H1 (cell line): ENCODE results near the gene FBLN2. TPM values are rescaled to one million over a fixed set of nuclear protein-coding genes. Genes with fewer than 3 reads are reported as not detected.

ENCODE experiments used
- CTCF ChIA-PET: fragments of 300-600 bp; sonication (Branson Sonifier 250); formaldehyde crosslinking; loops from one replicate; lab custom pipeline; 2021; ENCODE audit not compliant: partially characterized antibody; lab: Charles Lee
- POLR2A ChIA-PET: fragments of 300-600 bp; sonication (Branson Sonifier 250); formaldehyde crosslinking; loops from one replicate; lab custom pipeline; 2021; ENCODE audit warnings: inconsistent platforms; ENCODE audit not compliant: partially characterized antibody; lab: Charles Lee
- DNase-seq, 2 experiments: peaks; one replicate each; pipeline versions ENCODE4 v3.0.0 to v3.0.0-alpha.2; 2010 to 2022; ENCODE audit warnings: low spot score in 2 of 2, low read depth in 1 of 2, mixed read lengths in 1 of 2
- FAIRE-seq: peaks from 2 replicates; lab custom pipeline; 2011; peaks lifted over from hg19 to GRCh38; lab: Jason Lieb, UNC
- H2AFZ ChIP-seq: 2 replicates; pipeline ENCODE4 v1.8.1; 2012; ENCODE audit warnings: low read length, inconsistent platforms
- H2AK5ac ChIP-seq: 2 replicates; pipeline ENCODE4 v1.6.1; 2013; ENCODE audit warnings: low read depth, low read length
- H2BK120ac ChIP-seq: replicated peaks from 2 replicates; pipeline ENCODE3; 2013; ENCODE audit warnings: low read depth, low read length, inconsistent platforms
- H2BK12ac ChIP-seq: 2 replicates; pipeline ENCODE4 v1.6.1; 2013; ENCODE audit warnings: low read depth, low read length
- H2BK15ac ChIP-seq: 2 replicates; pipeline ENCODE4 v1.6.1; 2013; ENCODE audit warnings: low read length
- H2BK20ac ChIP-seq: 2 replicates; pipeline ENCODE4 v1.6.1; 2013; ENCODE audit warnings: low read length
- H2BK5ac ChIP-seq: 2 replicates; pipeline ENCODE4 v1.6.1; 2013; ENCODE audit warnings: low read depth, low read length
- H3K14ac ChIP-seq: 2 replicates; pipeline ENCODE4 v1.6.1; 2013; ENCODE audit warnings: inconsistent platforms; ENCODE audit not compliant: insufficient read length
- H3K18ac ChIP-seq: 2 replicates; pipeline ENCODE4 v1.6.1; 2013; ENCODE audit warnings: low read length; ENCODE audit errors: extremely low read depth
- H3K23ac ChIP-seq: 2 replicates; pipeline ENCODE4 v1.6.1; 2013; ENCODE audit warnings: inconsistent platforms; ENCODE audit not compliant: insufficient read length
- H3K23me2 ChIP-seq: 2 replicates; pipeline ENCODE4 v1.6.1; 2013; ENCODE audit warnings: low read depth, low read length
- H3K27ac ChIP-seq: 2 replicates; pipeline ENCODE4 v1.6.1; 2011; ENCODE audit warnings: low read depth, low read length, inconsistent platforms
- H3K27me3 ChIP-seq, 4 experiments: replicated peaks in 1 of 4; 1 replicate in 1 of 4; 2 replicates in 3 of 4; pipeline versions ENCODE4 v1.6.1 to v1.8.1; 2011 to 2013; ENCODE audit warnings: low read length in 3 of 4, mild to moderate bottlenecking in 3 of 4, inconsistent platforms in 2 of 4, mixed read lengths in 2 of 4, moderate library complexity in 1 of 4; ENCODE audit not compliant: control insufficient read depth in 3 of 4, insufficient read depth in 3 of 4; ENCODE audit errors: extremely low read depth in 1 of 4
- H3K36me3 ChIP-seq, 4 experiments: 2 replicates each; pipeline versions ENCODE4 v1.6.1 to v1.8.1; 2011 to 2013; ENCODE audit warnings: mild to moderate bottlenecking in 4 of 4, low read length in 3 of 4, moderate library complexity in 2 of 4, control low read depth in 1 of 4, inconsistent platforms in 1 of 4; ENCODE audit not compliant: insufficient read depth in 4 of 4, control insufficient read depth in 2 of 4
- H3K4ac ChIP-seq: replicated peaks from 2 replicates; pipeline ENCODE3; 2013; ENCODE audit warnings: low read length, low read depth, mixed read lengths, inconsistent platforms; ENCODE audit not compliant: insufficient read length
- H3K4me1 ChIP-seq, 4 experiments: replicated peaks in 1 of 4; 1 replicate in 1 of 4; 2 replicates in 3 of 4; pipeline versions ENCODE4 v1.6.1 to v1.8.1; 2011 to 2013; ENCODE audit warnings: low read length in 3 of 4, inconsistent platforms in 2 of 4, mixed read lengths in 1 of 4; ENCODE audit not compliant: insufficient read depth in 4 of 4, control insufficient read depth in 3 of 4
- H3K4me2 ChIP-seq, 2 experiments: 2 replicates each; pipeline versions ENCODE4 v1.6.1 to v1.8.1; 2011 to 2013; ENCODE audit warnings: low read depth in 2 of 2, low read length in 2 of 2, control low read depth in 1 of 2, inconsistent platforms in 1 of 2, mild to moderate bottlenecking in 1 of 2; ENCODE audit not compliant: insufficient read depth in 1 of 2
- H3K4me3 ChIP-seq, 4 experiments: fragments of 200-600, 300-600 bp in 1 of 4; sonication (generic), shearing (Covaris generic), sonication (Bioruptor Twin) in 1 of 4; 2 replicates each; pipeline versions ENCODE4 v1.5.1 to v1.8.1; 2011 to 2016; ENCODE audit warnings: low read length in 4 of 4, low read depth in 3 of 4, control low read depth in 2 of 4, inconsistent platforms in 2 of 4, mild to moderate bottlenecking in 2 of 4, mixed read lengths in 1 of 4, moderate library complexity in 1 of 4; ENCODE audit not compliant: insufficient read depth in 2 of 4; ENCODE audit errors: extremely low read depth in 1 of 4
- H3K56ac ChIP-seq: replicated peaks from 2 replicates; pipeline ENCODE3; 2013; ENCODE audit warnings: low read depth, mild to moderate bottlenecking, mixed read lengths, low read length, inconsistent platforms; ENCODE audit not compliant: insufficient read length
- H3K79me1 ChIP-seq: 2 replicates; pipeline ENCODE4 v1.6.1; 2013; ENCODE audit warnings: low read depth, low read length, control low read depth
- H3K79me2 ChIP-seq, 2 experiments: 2 replicates each; pipeline versions ENCODE4 v1.6.1 to v1.8.1; 2012 to 2013; ENCODE audit warnings: low read length in 2 of 2, mild to moderate bottlenecking in 2 of 2, inconsistent platforms in 1 of 2; ENCODE audit not compliant: insufficient read depth in 2 of 2, control insufficient read depth in 1 of 2
- H3K9ac ChIP-seq, 4 experiments: replicated peaks in 1 of 4; 1 replicate in 1 of 4; 2 replicates in 3 of 4; pipeline versions ENCODE4 v1.6.1 to v1.8.1; 2011 to 2013; ENCODE audit warnings: low read depth in 3 of 4, low read length in 3 of 4, control low read depth in 2 of 4, mild to moderate bottlenecking in 2 of 4, moderate library complexity in 2 of 4, inconsistent platforms in 1 of 4; ENCODE audit errors: extremely low read depth in 1 of 4
- H3K9me3 ChIP-seq, 2 experiments: 2 replicates each; pipeline versions ENCODE4 v1.6.1 to v1.8.1; 2012 to 2013; ENCODE audit warnings: mild to moderate bottlenecking in 2 of 2, moderate library complexity in 2 of 2, control low read depth in 1 of 2, inconsistent platforms in 1 of 2, low read depth in 1 of 2, low read length in 1 of 2, mixed read lengths in 1 of 2; ENCODE audit not compliant: insufficient read depth in 2 of 2
- H4K20me1 ChIP-seq, 2 experiments: replicated peaks in 1 of 2; 2 replicates each; pipeline versions ENCODE3 to v1.8.1; 2011 to 2013; ENCODE audit warnings: inconsistent platforms in 2 of 2, low read length in 2 of 2, mild to moderate bottlenecking in 1 of 2; ENCODE audit not compliant: insufficient read depth in 2 of 2, control insufficient read depth in 1 of 2
- H4K5ac ChIP-seq: 2 replicates; pipeline ENCODE4 v1.6.1; 2013; ENCODE audit warnings: low read length, low read depth, mixed read lengths, inconsistent platforms; ENCODE audit not compliant: insufficient read length
- H4K8ac ChIP-seq: 2 replicates; pipeline ENCODE4 v1.8.0; 2013; ENCODE audit warnings: mild to moderate bottlenecking, moderate library complexity, low read length, inconsistent platforms; ENCODE audit not compliant: insufficient read depth; ENCODE audit errors: extremely low read depth
- H4K91ac ChIP-seq: replicated peaks from 2 replicates; pipeline ENCODE3; 2013; ENCODE audit warnings: low read length, mixed read lengths, inconsistent platforms; ENCODE audit not compliant: insufficient read length
- CBX5 ChIP-seq: fragments of 300-800, 300-1000 bp; sonication (generic); IDR thresholded peaks from 2 replicates; pipeline ENCODE4 v1.7.1; 2016; ENCODE audit warnings: antibody characterized with exemption, low read length, low read depth
- TAF1 ChIP-seq: IDR thresholded peaks from 2 replicates; pipeline ENCODE4 v1.6.1; 2011; ENCODE audit warnings: mild to moderate bottlenecking, low read depth, low read length
- WGBS, 2 experiments: shearing (Covaris generic) in 1 of 2; methylation state at CpG; one replicate each; pipeline versions ENCODE4 v1.1.6 to v1.1.7; 2013 to 2015; ENCODE audit warnings: low lambda C conversion rate in 2 of 2, mixed read lengths in 2 of 2, inconsistent platforms in 1 of 2, low coverage in 1 of 2, missing lambda C conversion rate in 1 of 2; ENCODE audit not compliant: insufficient replicate concordance in 2 of 2, insufficient coverage in 1 of 2, insufficient read length in 1 of 2; ENCODE audit errors: extremely low coverage in 1 of 2, missing lambda C conversion rate in 1 of 2; 5-methylcytosine and 5-hydroxymethylcytosine counted together
- polyA plus RNA-seq, 7 experiments: library from polyadenylated mRNA; depleted of rRNA in 3 of 7; stranded (reverse) in 5 of 7; unstranded in 2 of 7; fragments of >200 nt in 5 of 7; fragments of 200-250 nt in 2 of 7; gene quantifications; 1 replicate in 5 of 7; 2 replicates in 1 of 7; 4 replicates in 1 of 7; pipeline versions ENCODE4 v1.2.1 to v1.2.3, GENCODE V29; 2011 to 2013; ENCODE audit warnings: missing spikeins in 2 of 7, mixed read lengths in 2 of 7
- total RNA-seq: library from RNA; stranded (reverse); fragmentation: NEBNext Ultra II Directional; extraction: Animal tissue kit (Norgen Biotek cat#: 25700); gene quantifications from 2 replicates; pipeline ENCODE4 v1.2.1, GENCODE V29; 2021

The FBLN2 gene
- total and polyA plus RNA-seq, 2 of the 8 experiments (the other 6 are each of a cell fraction or from before 2014, with no cell fraction given): 17.4 to 24.2 TPM

- Histone ChIP-seq H3K27ac (no peak overlapping the region), H3K56ac (no peak overlapping the region), H4K8ac (no peak overlapping the region), H4K20me1 (peaks cover 0 to 4% of the 10 kb centered on the region in 2 experiments), H3K18ac (no peak overlapping the region), H3K23ac (no peak overlapping the region), H3K4ac (no peak overlapping the region), H2BK15ac (peak overlapping the region; percentile 7; the same call in 1 of the 2 replicates), H2AFZ (no peak overlapping the region), H3K36me3 (no peaks in the 10 kb centered on the region), H3K79me1 (no peaks in the 10 kb centered on the region), H2AK5ac (no peak overlapping the region), H4K5ac (no peak overlapping the region), H3K4me3 (no peak overlapping the region), H3K4me2 (no peak overlapping the region; a peak in 1 of 4 replicates), H2BK5ac (0 out of 2 replicates have a peak overlapping the region, but pooled peaks have one; percentile 3), H3K23me2 (peaks cover 7% of the 10 kb centered on the region; the same call in 1 of the 2 replicates), H2BK12ac (no peak overlapping the region), H3K14ac (no peak overlapping the region), H4K91ac (no peak overlapping the region), H3K9me3 (no peaks in the 10 kb centered on the region), H3K9ac (no peak overlapping the region), H3K79me2 (no peaks in the 10 kb centered on the region), H2BK20ac (no peak overlapping the region), H3K4me1 (peaks cover 2 to 15% (median 8%) of the 10 kb centered on the region in 4 experiments; a peak in 6 of 7 replicates), H3K27me3 (peaks cover 0 to 2% (median under 1%) of the 10 kb centered on the region in 4 experiments; a peak in 3 of 7 replicates), H2BK120ac (no peak overlapping the region)
- no peak for DNase-seq
- no peak for FAIRE-seq
- no peak for TF ChIP-seq TAF1
- no peak for TF ChIP-seq CBX5
- WGBS, 2 experiments: 66% methylated on average over 5 of the region's 5 CpGs; no CpG with 5 or more reads in 1 of the 2 experiments
- ChIA-PET POLR2A (no interaction called here), CTCF (interaction anchor here (1.0 to 6.2 kb wide), 9 partner anchors 8 to 198 kb away, joined by 3 to 58 read pairs (median 14); partner anchors contain the start of gene WNT7A)
Observed at GRCh38 chr3:13687517-13687943, 138.6 kb downstream of the FBLN2 start.

Other genes with a start within 250 kb of the FBLN2 start
- 53.4 and 53.7 TPM in 2 replicates for gene NUP210, start 128.8 kb upstream of the FBLN2 start, total RNA-seq
- gene NUP210, start 128.8 kb upstream of the FBLN2 start, polyA plus RNA-seq (2011; rRNA removed): 51.0 and 55.0 TPM in 2 replicates
- 7.4 and 7.5 TPM in 2 replicates for gene HDAC11, start 68.8 kb upstream of the FBLN2 start, total RNA-seq
- 6.8 and 7.7 TPM in 2 replicates for gene HDAC11, start 68.8 kb upstream of the FBLN2 start, polyA plus RNA-seq (2011; rRNA removed)